Vagina (tissue), 2 donors: ENCODE results near the gene DLG5. TPM values are rescaled to one million over a fixed set of nuclear protein-coding genes. Genes with fewer than 3 reads are reported as not detected.
A peak's percentile ranks its signal among the peaks of the same experiment; 100 is the strongest.

Source experiments
- DNase-seq, 2 donors: peaks; one replicate each; pipeline ENCODE4 v3.0.0-alpha.2; 2017; ENCODE audit errors: extremely low spot score in 2 of 2
- H3K27ac ChIP-seq: fragments of 200-600 bp; sonication (generic); one replicate; pipeline ENCODE4 v1.5.1; 2019
- H3K27me3 ChIP-seq: fragments of 200-600 bp; sonication (generic); one replicate; pipeline ENCODE4 v1.5.1; 2019
- H3K36me3 ChIP-seq, 2 donors: fragments of 200-600 bp; sonication (generic); one replicate each; pipeline ENCODE4 v1.5.1; 2017 to 2019
- H3K4me1 ChIP-seq: fragments of 200-600 bp; sonication (generic); one replicate; pipeline ENCODE4 v1.5.1; 2019
- H3K4me3 ChIP-seq, 2 donors: fragments of 200-600 bp; sonication (generic); 1 replicate in 1 of 2; 2 replicates in 1 of 2; pipeline ENCODE4 v1.5.1; 2016 to 2019
- H3K9me3 ChIP-seq: fragments of 200-600 bp; sonication (generic); one replicate; pipeline ENCODE4 v1.5.1; 2019
- POLR2A ChIP-seq, 2 donors: fragments of 450-650 bp; IDR thresholded peaks; one replicate each; pipeline ENCODE4 v1.6.1; 2017; ENCODE audit warnings: antibody characterized with exemption in 2 of 2, mild to moderate bottlenecking in 2 of 2, moderate library complexity in 2 of 2
- POLR2AphosphoS5 ChIP-seq, 2 donors: sonication (generic); formaldehyde crosslinking; IDR thresholded peaks; one replicate each; pipeline ENCODE4 v1.9.0; 2017; ENCODE audit warnings: antibody characterized with exemption in 2 of 2, mild to moderate bottlenecking in 2 of 2, low read depth in 1 of 2; ENCODE audit not compliant: insufficient read depth in 1 of 2
- intact Hi-C: fragments of 100-400 bp; cut with DNase I; formaldehyde crosslinking; loops from one replicate; pipeline ENCODE4 v1.15.1; 2023
- total RNA-seq: library from RNA; depleted of rRNA; stranded (reverse); fragments of >200 nt; gene quantifications from one replicate; pipeline ENCODE4 v1.2.3, GENCODE V29; 2016
- TF ChIP-seq, protein P1 (sequence below), 3 experiments: fragments of 450-650 bp in 2 of 3; fragments of 200-600 bp in 1 of 3; sonication (generic) in 1 of 3; IDR thresholded peaks; one replicate each; pipeline ENCODE4 v1.5.1; 2017 to 2019; ENCODE audit warnings: antibody characterized with exemption in 3 of 3, mild to moderate bottlenecking in 2 of 3, moderate library complexity in 2 of 3

The DLG5 gene
- total RNA-seq, 1 donor from 2014 or later = 57.5 TPM

DNA sequence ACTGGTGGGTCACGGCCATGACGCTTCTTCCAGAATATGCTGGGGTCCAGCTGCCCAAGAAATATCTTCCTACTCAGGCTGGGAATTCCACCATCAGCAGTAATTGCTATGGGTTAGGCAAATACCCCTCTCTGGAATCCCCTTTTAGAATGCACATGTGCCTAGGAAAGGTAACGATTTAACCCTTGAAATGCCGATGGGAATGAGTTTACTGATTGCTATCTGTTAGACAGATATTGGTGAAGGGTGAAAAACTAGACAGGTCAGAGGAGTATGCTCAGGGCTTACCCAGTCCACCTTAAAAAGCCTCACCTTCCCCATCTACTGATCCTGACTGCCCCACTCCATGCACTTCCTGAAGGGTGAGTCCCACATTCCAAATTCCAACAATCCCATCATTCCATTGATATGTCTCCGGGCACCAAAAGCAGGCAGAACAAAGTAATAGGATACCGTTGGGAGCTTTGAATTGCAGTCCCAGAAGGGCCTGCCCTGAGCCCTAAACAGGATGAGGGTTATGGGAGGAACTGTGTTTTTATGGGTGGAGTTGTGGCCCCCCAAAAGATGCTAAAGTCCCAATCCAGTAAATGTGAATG, 59.3 kb downstream of the DLG5 start:
- Histone ChIP-seq H3K9me3 (no peaks in the 10 kb centered on the region), H3K27ac (peak overlapping the region; percentile 59), H3K27me3 (no peaks in the 10 kb centered on the region), H3K4me3 (no peak overlapping the region), H3K4me1 (peaks cover 88% of the 10 kb centered on the region), H3K36me3 (no peaks in the 10 kb centered on the region)
- no peak for TF ChIP-seq POLR2AphosphoS5 (IDR thresholded peaks at IDR 0.05; ENCODE audit: insufficient read depth in 1 of 2, low read depth in 1 of 2)
- no peak for TF ChIP-seq POLR2A (IDR thresholded peaks at IDR 0.05)
- TF ChIP-seq, protein P1, sequence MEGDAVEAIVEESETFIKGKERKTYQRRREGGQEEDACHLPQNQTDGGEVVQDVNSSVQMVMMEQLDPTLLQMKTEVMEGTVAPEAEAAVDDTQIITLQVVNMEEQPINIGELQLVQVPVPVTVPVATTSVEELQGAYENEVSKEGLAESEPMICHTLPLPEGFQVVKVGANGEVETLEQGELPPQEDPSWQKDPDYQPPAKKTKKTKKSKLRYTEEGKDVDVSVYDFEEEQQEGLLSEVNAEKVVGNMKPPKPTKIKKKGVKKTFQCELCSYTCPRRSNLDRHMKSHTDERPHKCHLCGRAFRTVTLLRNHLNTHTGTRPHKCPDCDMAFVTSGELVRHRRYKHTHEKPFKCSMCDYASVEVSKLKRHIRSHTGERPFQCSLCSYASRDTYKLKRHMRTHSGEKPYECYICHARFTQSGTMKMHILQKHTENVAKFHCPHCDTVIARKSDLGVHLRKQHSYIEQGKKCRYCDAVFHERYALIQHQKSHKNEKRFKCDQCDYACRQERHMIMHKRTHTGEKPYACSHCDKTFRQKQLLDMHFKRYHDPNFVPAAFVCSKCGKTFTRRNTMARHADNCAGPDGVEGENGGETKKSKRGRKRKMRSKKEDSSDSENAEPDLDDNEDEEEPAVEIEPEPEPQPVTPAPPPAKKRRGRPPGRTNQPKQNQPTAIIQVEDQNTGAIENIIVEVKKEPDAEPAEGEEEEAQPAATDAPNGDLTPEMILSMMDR (IDR thresholded peaks at IDR 0.05) = no peak
- no peak for DNase-seq
- intact Hi-C loops = no loop called here

DNA sequence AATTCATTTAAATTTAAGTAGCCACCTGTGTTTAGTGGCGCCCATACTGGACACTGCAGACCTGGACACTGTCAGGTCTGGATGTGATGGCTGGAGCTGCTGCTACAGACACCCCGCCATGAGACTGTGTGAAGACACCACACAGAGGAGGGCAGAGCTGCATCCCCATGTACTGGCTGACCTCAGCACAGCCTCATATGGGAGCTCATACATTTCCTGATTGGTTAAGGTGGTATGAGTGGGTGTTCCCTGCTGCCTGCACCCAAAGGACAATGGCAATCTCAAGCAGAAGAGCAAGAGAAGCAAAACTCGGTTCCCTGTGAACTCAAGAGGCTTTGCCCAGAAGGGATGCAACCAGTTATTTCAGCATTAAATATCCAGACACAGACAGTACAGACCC, 60.0 kb downstream of the DLG5 start:
- Histone ChIP-seq H3K36me3 (no peaks in the 10 kb centered on the region), H3K4me3 (no peak overlapping the region), H3K27me3 (no peaks in the 10 kb centered on the region), H3K9me3 (no peaks in the 10 kb centered on the region), H3K4me1 (peaks cover 82% of the 10 kb centered on the region), H3K27ac (peak overlapping the region; percentile 59)
- intact Hi-C loops = no loop called here
- TF ChIP-seq, protein P1 (IDR thresholded peaks at IDR 0.05) = no peak
- TF ChIP-seq POLR2A (IDR thresholded peaks at IDR 0.05) = no peak
- TF ChIP-seq POLR2AphosphoS5 (IDR thresholded peaks at IDR 0.05; ENCODE audit: insufficient read depth in 1 of 2, low read depth in 1 of 2) = no peak
- DNase-seq = no peak

DNA sequence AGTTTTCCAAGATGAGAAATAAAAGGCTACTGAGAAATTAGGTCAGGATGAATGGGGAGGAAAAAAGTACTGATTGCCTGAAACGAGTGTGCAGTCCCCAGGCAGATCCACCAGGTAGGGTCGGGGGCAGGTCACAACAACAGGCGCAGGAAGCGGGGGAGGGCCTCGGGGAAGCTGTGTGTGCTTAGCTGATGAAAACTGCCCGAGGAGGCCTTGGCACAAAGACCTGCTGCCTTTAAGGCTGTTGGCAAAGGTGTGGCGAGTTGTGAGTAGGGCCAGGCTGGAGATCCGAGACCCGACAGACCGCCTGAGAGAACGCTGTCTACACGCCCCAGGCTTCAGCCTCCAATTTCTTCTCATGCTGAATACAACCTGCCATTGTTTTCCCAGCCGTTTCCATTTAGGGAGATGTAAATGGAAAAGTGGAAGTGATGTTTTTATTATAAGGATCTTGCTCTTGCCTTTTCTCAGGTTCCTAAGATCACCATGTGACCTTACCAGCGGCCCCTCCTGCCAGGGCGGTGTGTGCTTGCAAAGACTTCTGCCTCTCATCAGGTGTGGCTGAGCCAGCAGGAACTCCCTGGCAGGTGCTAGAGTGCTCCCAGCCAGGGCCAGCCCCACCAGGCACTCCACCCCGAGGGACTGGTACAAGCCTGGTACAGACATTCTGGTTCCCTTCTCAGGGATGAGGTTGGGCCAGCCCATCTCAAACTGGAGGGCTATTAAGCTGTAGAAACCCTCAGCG, 60.8 kb downstream of the DLG5 start:
- Histone ChIP-seq H3K4me1 (peaks cover 74% of the 10 kb centered on the region), H3K9me3 (no peaks in the 10 kb centered on the region), H3K27ac (peak overlapping the region; percentile 59), H3K27me3 (no peaks in the 10 kb centered on the region), H3K36me3 (no peaks in the 10 kb centered on the region), H3K4me3 (no peak overlapping the region)
- no peak for DNase-seq
- TF ChIP-seq POLR2A (IDR thresholded peaks at IDR 0.05) (no peak), POLR2AphosphoS5 (IDR thresholded peaks at IDR 0.05; ENCODE audit: insufficient read depth in 1 of 2, low read depth in 1 of 2) (peak; percentile 21 to 46)
- intact Hi-C loops = no loop called here

DNA sequence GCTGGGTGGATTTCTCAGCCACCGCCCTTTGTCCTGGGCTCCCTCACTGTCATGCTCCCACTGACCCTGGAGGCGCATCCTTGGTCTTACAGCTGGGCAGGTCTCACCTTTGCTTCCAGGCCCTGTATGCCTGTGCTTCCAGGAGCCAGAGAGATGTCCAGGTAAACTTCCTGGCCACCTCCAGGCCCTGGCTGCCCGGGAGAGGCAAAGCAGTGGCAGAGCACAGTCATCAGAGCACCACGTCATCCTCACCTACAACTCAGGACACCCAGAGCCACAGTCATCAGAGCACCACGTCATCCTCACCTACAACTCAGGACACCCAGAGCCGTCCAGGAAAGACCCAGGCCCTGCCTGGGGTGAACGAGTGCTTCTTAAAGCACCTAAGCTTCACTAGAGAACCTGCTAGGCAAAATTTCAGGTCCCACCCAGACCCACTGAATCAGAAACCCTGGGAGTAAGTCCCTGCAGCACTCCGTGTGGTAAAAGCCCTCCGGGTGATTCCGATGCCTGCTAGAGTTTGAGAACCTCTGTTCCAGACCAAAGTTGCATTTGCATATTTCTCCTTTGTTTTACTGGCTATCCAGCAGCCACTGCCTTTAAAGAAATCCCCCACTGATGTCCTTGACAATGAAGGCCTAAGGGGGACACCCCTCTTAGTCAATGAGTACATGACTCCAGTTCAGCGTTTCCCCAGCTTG, 62.3 kb downstream of the DLG5 start:
- Histone ChIP-seq H3K27me3 (no peaks in the 10 kb centered on the region), H3K27ac (peak overlapping the region; percentile 59), H3K36me3 (no peaks in the 10 kb centered on the region), H3K4me1 (peaks cover 60% of the 10 kb centered on the region), H3K9me3 (no peaks in the 10 kb centered on the region), H3K4me3 (no peak overlapping the region)
- intact Hi-C loops = no loop called here
- TF ChIP-seq POLR2A (IDR thresholded peaks at IDR 0.05) = no peak
- DNase-seq = no peak

DNA sequence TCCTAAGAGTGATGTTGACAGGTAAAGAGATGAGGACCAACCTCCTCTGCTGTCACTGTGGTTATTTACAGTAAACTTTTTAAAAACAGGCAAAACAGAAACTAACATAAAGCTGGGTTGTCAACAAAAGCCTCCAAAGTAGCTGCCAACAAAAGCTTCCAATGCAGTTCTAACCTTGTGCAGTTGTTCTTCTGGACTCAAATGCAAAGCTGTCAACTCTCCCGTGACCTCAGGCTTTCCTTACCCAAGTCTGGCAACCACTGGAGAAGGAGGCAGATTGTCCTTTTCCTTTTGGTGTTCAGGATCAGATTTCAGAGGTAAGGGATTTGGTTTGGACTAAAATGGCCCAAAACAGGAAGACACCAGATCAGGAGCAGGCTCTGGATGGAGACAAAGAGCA, 63.1 kb downstream of the DLG5 start:
- H3K4me1 ChIP-seq = peaks cover 51% of the 10 kb centered on the region
- peak overlapping the region; percentile 59 for H3K27ac ChIP-seq
- H3K9me3 ChIP-seq = no peaks in the 10 kb centered on the region
- no peak for DNase-seq
- H3K27me3 ChIP-seq = no peaks in the 10 kb centered on the region
- no peaks in the 10 kb centered on the region for H3K36me3 ChIP-seq
- TF ChIP-seq, protein P1 (IDR thresholded peaks at IDR 0.05) = no peak
- TF ChIP-seq POLR2A (IDR thresholded peaks at IDR 0.05) (no peak), POLR2AphosphoS5 (IDR thresholded peaks at IDR 0.05; ENCODE audit: insufficient read depth in 1 of 2, low read depth in 1 of 2) (no peak)
- H3K4me3 ChIP-seq = no peak overlapping the region
- intact Hi-C loops = no loop called here
